ENCODE results near the gene ZFYVE9. TPM values are rescaled to one million over a fixed set of nuclear protein-coding genes. Genes with fewer than 3 reads are reported as not detected.
"Not testable (repeated sequence)": the region's sequence is repeated elsewhere in the genome, so short reads cannot be mapped to it uniquely, and the experiment has no call there.

ZFYVE9 gene, protein sequence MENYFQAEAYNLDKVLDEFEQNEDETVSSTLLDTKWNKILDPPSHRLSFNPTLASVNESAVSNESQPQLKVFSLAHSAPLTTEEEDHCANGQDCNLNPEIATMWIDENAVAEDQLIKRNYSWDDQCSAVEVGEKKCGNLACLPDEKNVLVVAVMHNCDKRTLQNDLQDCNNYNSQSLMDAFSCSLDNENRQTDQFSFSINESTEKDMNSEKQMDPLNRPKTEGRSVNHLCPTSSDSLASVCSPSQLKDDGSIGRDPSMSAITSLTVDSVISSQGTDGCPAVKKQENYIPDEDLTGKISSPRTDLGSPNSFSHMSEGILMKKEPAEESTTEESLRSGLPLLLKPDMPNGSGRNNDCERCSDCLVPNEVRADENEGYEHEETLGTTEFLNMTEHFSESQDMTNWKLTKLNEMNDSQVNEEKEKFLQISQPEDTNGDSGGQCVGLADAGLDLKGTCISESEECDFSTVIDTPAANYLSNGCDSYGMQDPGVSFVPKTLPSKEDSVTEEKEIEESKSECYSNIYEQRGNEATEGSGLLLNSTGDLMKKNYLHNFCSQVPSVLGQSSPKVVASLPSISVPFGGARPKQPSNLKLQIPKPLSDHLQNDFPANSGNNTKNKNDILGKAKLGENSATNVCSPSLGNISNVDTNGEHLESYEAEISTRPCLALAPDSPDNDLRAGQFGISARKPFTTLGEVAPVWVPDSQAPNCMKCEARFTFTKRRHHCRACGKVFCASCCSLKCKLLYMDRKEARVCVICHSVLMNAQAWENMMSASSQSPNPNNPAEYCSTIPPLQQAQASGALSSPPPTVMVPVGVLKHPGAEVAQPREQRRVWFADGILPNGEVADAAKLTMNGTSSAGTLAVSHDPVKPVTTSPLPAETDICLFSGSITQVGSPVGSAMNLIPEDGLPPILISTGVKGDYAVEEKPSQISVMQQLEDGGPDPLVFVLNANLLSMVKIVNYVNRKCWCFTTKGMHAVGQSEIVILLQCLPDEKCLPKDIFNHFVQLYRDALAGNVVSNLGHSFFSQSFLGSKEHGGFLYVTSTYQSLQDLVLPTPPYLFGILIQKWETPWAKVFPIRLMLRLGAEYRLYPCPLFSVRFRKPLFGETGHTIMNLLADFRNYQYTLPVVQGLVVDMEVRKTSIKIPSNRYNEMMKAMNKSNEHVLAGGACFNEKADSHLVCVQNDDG (N-terminal part only)
- 11.1 TPM for total RNA-seq

DNA sequence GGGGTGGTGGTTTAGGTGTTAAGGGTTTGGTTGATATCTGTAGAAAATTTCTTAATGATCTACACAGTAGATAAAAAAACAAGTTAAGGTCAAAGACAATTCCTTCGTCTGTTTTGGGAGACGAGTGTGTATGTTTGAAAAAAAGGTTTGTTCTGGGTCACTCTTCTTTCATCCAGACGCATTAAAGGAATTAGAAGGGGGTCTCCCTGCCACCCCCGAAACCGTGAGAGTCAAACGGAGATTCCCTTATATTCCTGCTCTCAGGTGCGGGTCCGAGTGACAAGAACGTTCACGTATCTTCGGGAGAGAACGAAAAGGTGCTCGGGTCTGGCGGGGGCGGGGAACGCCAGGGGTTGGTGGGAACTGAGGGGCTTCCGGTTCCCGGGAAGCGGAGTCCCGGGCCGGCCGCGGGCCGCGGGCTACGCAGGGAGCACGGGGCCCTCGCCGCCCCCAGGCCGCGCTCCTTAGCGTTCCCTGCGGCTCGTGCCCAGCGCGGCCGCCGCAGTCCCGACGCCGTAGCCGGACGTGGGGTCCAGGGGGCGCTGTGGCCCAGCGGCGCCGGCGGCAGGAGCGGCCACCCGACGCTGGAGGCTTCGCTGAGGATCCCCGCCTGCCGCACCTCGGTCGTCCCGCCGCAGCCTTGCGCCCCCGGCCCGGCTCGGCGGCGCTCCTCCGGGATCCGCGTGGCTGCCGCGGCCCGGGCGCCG, at the start of gene ZFYVE9:
TSS of gene ZFYVE9 (plus strand) at position 577 of the 707 bp plus-strand sequence. CDS start 91,118 bp downstream, outside the sequence.
- ATAC-seq (peak; percentile 95), DNase-seq (ENCODE audit: low spot score) (peak; percentile 82)

DNA sequence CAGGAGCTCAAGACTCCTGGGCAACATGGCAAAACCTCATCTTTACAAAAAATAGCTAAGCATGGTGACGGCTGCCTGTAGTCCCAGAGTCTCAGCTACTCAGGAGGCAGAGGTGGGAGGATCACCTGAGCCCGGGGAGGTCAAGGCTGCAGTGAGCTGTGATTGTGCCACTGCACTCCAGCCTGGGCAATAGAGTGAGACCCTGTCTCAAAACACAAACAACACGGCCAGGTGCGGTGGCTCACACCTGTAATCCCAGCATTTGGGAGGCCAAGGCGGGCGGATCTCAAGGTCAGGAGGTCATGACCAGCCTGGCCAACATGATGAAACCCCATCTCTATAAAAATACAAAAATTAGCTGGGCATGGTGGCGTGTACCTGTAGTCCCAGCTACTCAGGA, 47.6 kb upstream of the ZFYVE9 start:
- not testable (repeated sequence) for ATAC-seq; DNase-seq (ENCODE audit: low spot score)

DNA sequence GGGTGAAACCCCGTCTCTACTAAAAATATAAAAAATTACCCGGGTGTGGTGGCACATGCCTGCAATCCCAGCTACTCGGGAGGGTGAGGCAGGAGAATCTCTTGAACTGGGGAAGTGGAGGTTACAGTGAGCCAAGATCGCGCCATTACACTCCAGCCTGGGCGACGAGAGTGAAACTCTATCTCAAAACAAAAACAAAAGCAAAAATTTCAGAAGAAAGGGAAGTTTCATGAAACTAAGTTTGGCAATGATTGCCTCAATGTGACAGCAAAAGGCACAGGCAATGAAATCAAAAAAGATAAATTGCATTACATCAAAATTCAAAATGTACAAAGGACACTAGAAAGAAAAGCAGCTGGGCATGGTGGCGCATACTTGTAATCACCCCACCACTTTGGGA, 45.7 kb upstream of the ZFYVE9 start:
- no peak for ATAC-seq
- DNase-seq (ENCODE audit: low spot score): no peak

DNA sequence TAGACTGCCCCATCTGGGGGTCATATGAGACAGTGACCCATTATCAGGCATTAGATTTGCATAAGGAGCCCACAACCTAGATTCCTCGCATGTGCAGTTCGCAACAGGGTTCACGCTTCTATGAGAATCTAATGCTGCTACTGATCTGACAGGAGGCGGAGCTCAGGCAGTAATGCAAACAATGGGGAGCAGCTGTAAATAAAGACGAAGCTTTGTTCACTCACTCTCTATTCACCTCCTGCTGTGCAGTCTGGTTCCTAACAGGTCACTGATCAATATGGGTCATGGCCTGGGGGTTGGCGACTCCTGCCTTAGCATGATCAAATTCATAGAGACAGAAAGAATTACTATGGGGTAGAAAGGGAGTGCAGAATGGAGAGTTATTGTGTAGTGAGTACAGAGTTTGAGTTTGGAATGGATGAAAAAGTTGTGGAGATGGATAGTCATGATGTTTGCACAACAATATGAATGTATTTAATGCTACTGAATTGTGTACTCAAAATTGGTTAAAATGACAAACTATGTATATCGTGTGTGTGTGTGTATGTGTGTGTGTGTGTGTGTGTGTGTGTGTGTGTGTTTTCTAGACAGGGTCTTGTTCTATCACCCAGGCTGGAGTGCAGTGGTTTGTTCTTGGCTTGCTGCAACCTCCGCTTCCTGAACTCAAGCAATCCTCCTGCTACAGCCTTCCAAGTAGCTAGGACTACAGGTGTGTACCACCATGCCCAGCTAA, 43.6 kb upstream of the ZFYVE9 start:
- no peak for ATAC-seq
- no peak for DNase-seq (ENCODE audit: low spot score)

DNA sequence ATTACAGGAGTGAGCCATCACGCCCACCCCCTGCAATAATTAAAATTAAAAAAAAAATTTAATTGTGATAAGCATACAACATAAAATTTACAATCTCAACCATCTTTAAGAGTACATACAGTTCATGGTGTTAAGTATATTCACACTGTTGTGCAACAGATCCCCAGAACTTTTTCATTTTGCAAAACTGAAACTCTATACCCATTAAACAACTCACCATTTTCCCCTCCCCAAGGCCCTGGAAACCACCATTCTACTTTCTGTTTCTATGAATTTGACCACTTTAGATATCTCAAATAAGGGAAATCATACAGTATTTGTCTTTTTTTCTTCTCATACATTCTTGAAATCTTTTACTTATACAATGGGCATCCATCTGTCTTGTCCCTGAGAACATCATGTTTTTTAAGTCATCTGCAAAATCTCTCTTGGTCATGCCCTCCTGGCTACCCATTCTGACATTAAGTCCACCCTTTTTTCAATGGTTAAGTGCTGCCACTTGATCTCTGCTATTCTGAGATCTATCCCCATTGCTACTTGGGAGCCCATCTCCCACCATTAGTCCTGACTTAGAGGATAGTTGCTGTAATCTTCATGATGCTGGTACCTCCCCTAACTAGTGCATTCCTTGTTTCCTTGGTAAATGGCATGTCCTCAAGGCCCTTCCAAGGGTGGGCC, 39.4 kb upstream of the ZFYVE9 start:
- ATAC-seq (no peak), DNase-seq (ENCODE audit: low spot score) (no peak)

DNA sequence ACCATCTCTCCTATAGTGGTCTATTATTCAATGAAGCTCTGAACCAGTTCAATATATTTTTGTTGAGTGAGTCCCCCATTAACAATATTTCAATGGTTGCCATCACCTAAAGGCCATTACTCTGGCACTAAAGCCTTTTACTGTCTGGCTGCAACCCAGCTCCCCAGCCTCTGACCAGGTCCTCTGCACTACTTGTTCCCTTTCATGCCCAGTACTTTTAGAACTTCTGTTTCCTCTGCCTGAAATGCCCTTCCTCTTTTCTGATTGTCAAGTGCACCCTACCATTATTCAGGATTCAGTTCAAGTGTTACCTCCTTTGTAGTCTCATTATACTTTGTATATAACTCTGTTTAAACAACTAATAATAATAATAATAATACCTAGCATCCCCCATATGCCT, 30.4 kb upstream of the ZFYVE9 start:
- ATAC-seq (no peak), DNase-seq (ENCODE audit: low spot score) (no peak)

DNA sequence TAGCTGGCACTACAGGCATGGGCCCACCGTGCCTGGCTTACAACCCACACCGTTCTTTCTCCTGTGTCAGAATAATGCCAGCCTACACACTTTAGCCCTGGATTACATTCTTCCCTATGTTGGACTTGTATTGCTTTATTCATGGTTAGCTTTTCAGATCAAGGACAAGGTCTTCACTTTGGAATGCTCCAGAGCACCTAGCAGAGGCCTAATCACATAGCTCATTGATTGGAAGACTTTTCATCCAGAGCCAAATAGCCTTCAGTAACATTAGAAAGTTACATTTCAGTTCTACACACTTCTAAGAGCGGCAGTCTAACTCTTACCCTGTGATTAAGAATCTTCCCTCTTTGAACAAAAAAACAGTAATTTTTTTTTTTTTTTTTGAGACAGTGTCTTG, 29.4 kb upstream of the ZFYVE9 start:
- DNase-seq (ENCODE audit: low spot score) (no peak), ATAC-seq (no peak)

DNA sequence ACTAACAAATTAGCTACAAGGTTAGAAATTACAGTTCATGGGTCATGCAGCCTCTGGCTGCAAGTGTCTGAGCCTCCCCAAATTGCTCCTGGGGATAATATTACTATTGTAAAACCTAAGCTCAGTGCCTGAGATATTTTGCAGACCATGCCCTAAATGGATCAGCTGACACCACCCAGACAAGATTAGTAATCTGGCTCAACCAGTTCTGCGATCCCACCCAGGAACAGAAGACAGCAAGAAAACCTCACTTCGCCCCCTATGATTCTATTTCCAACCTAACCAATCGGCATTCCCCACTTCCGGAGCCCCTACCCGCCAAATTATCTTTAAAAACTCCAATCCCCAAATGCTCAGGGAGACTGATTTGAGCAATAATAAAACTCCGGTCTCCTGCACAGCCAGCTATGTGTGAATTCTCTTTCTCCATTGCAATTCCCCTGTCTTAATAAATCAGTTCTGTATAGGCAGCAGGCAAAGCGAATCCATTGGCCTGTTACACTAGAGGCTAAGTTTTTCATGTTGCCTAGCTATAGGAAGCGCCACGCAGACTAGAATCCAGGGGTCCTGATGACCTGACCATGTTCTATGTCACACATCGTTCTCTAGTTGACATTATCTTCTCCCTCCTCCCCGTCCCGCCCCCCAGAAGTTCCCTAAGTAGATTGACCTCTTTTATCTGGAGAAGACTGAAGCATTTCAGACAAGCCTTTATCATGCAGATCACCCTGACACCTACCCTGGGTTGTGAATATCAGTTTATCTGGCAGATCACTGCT, 22.4 kb upstream of the ZFYVE9 start:
- ATAC-seq (no peak), DNase-seq (ENCODE audit: low spot score) (no peak)

DNA sequence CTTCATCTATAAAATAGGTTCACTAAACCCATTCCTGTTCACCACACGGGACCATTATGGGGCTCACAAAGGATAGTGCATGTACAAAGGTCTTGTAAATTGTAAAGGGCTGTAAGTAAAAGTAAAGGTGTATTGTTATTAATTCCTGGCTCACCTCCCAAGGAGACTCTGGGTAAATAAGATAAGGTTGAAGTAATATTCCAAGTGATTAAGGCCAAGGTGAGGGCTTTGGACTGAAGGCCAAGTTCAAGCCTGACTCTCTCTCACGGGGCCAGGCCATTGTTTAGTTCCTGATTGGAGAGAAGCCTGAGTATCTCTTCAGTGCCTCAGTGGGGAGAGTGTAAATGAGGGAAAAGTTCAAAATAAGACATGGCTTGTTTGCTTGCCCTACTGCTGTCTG, 19.5 kb upstream of the ZFYVE9 start:
- DNase-seq (ENCODE audit: low spot score) (no peak), ATAC-seq (no peak)

DNA sequence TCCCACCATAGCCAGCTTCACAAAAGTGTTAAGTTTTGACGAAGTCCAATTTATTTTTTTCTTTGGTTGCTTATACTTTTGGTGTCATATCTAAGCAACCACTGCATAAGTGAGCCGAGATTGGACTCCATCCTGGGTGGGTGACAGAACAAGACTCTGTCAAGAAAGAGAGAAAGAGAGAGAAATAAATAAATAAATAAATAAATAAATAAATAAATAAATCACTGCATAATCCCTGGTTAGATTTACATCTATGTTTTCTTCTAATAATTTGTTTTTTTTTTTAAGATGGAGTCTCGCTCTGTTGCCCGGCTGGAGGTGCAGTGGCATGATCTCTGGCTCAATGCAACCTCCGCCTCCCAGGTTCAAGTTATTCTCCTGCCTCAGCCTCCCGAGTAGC, 18.3 kb upstream of the ZFYVE9 start:
- no peak for DNase-seq (ENCODE audit: low spot score)
- ATAC-seq: no peak

DNA sequence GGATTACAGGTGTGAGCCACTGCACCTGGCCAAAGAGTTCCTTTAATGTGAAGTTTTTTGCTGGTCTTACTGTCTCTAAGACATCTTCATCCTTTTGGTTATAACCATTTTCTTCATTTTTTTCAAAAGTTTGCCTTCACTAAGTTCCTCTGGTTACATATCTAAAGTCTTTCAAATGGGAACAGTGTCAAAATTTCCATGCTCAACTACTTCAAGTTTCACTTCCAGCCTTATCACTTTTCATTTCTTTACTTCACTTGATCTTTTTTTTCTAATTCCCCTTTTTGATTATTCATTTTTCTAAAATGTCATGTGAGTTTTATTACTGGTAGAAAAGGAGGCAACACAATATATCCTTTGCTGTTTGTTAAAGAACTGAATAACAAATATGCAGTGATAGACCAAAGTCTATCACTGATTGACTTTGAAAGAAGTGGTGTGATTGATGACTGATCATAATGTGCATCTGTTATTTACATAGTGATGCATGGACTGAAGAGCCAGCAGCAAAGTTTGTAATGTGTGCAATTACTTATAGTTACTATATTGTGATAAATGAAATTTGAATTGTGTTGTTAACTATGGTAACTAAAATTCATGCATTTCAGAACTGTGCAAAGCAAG, 16.0 kb upstream of the ZFYVE9 start:
- DNase-seq (ENCODE audit: low spot score): no peak

DNA sequence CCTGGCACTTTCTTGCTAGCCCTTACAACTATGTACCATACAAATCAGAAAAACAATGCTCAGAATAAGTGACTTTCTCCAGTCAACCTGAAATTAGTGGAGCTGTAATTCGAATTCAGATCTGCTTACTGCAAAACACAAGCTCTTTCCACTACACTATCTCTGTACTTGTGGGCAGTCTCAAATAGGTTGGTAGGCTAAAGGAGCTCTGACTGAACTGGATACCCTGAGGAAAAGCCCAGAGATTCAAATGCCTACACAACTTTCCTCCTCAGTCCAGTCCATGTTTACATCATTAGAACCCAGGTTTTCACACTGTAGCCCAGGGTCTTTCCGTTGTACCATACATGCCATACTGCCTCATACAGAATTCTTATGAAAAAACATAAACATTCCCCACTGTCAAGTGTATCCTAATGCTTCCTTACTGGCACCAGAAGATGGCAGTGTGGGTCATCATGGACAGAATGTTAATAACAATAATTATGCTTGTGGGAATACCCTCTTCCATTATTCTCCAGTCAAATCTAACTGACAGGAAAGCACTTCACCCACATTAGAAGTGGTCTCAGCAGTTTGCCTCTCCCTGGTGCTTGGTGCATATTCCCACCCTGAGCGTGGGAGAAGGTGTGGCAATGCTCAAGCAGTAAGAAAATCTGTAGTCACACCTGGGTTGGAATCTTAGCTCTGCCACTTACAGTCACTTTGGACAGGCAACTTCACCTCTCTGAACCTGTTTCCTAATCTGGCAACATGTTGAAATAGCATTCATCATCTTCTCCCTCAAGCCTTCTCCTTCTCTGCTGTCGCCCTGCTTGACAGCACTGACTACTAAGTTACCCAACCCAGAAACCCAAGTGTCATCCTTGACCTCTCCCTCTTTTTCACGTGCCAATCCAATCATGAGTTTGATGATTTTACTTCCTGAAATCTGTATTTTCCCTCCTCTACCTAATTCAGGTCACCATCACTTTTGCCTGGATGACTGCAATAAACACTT, 14.4 kb upstream of the ZFYVE9 start:
- DNase-seq (ENCODE audit: low spot score) (no peak), ATAC-seq (peak; percentile 90)

More for the DNA sequence above, 16.0 kb upstream of the ZFYVE9 start:
- ATAC-seq: no peak

DNA sequence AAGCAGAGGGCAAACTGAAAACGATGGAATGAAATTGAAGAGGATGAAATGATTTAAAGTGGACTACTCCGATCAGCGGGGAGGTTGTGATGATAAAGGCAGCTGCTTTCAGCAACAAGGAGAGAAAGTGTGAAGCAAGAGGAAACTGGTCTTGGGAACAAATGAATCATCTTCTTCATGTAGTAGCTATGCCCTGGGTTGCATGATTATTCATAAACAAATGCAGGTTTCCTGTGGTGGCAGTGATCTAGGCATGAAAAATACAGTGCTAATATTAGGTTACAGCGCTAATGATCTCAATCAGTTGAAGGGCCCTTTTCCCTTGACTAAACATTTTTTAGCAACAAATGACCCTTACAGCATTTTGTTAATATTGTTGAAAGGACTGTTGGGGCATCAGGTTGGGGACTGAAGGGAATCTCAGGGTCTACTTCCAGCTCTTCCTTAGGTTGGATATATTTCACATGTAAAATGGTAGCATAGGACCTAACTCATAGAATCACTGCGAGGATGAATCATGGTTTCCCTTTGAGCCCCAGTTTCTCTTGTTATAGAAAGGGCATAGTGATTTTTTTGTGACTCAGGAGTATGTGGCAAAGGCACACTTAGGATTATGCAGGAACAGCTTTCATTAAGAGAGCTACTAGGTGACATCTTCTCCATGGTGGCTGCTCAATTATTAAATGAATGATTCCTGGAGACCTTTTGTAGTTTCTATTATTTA, 1.9 kb upstream of the ZFYVE9 start:
- DNase-seq (ENCODE audit: low spot score) (no peak), ATAC-seq (no peak)

DNA sequence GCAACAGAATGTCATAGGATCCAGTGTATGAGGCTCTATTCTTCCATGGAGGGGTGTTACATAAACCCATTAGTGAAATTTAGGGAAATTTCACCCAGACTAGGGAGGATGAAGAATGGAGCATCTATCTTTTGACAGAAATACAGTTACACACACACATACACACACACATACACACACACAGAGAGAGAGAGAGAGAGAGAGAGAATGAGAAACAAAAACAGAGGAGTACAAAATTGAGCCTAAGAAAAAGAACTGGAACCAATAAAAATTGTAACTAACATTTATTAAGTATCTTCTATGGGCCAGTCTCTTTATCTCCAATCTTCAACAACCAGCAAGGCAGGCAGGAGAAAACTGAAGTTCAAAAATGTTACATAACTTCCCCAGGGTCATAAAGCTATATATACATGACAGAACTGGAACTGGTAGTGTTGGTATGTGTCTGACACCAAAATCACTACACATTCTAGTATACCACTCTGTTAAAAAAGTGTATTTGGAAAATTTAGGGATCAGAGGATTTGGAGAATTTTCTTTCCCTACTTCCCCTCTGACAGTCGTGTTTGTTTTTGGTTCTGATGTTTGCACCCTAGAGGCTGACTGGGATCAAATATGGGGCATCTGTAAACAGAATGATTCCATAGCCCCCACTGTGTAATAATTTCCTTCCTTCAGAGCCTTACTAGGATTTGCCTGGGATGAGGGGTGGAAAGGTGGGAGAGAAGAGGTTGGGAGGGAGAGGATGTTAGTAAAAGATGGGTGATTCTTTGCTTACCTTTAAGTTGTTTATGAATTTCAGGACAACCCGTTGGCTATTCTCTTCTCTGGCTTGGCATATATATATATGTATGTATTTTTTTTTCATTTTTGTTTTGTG, 1.0 kb upstream of the ZFYVE9 start:
- DNase-seq (ENCODE audit: low spot score) (no peak), ATAC-seq (no peak)
